Transverse colon (tissue), 4 donors: ENCODE measurements around the gene ING4.

ENCODE experiments used
- EP300 ChIP-seq: sonication (generic); formaldehyde crosslinking; IDR thresholded peaks from one replicate; pipeline ENCODE4 v1.6.1; 2017; ENCODE audit warnings: antibody characterized with exemption, low read depth
- POLR2A ChIP-seq: fragments of 450-650 bp; IDR thresholded peaks from one replicate; pipeline ENCODE4 v1.6.1; 2016; ENCODE audit warnings: antibody characterized with exemption, mild to moderate bottlenecking, moderate library complexity
- POLR2AphosphoS5 ChIP-seq, 3 donors: sonication (generic); formaldehyde crosslinking; IDR thresholded peaks; one replicate each; pipeline ENCODE4 v1.6.1; 2016; ENCODE audit warnings: antibody characterized with exemption in 3 of 3
- TF ChIP-seq, protein P1 (sequence below), 5 experiments: fragments of 200-600 bp in 3 of 5; fragments of 450-650 bp in 2 of 5; sonication (generic) in 3 of 5; IDR thresholded peaks; 1 replicate in 2 of 5; 2 replicates in 3 of 5; pipeline ENCODE4 v1.5.1; 2016 to 2017; ENCODE audit warnings: antibody characterized with exemption in 5 of 5, inconsistent platforms in 3 of 5, mild to moderate bottlenecking in 2 of 5, moderate library complexity in 1 of 5

DNA sequence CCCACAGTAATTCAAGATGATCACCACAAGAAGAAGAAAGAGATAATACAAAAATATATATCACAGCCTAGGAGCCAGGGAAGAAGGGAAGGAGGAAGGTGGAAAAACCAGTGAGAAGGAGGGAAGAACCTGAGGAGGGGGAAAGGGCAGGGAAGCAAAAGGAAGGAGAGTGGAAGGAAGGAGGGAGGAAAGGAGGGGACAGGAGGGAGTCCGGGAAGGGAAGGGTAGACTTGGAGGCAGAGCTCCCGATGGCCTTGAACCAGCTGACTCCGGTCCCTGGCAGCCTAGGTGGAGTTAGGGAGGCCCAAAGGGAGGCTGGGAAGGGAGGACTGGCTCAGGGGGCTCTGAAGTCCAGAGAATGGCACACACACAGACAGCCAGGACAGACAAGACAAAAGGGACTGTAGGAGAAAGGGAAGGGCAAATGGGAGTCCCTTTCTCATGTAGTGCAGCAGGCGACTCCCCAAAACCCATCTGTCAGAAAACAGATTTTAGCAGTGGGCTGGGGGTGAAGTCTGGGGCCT is 31.0 kb upstream of the ING4 start:
- no peak for TF ChIP-seq POLR2A
- TF ChIP-seq, protein P1, sequence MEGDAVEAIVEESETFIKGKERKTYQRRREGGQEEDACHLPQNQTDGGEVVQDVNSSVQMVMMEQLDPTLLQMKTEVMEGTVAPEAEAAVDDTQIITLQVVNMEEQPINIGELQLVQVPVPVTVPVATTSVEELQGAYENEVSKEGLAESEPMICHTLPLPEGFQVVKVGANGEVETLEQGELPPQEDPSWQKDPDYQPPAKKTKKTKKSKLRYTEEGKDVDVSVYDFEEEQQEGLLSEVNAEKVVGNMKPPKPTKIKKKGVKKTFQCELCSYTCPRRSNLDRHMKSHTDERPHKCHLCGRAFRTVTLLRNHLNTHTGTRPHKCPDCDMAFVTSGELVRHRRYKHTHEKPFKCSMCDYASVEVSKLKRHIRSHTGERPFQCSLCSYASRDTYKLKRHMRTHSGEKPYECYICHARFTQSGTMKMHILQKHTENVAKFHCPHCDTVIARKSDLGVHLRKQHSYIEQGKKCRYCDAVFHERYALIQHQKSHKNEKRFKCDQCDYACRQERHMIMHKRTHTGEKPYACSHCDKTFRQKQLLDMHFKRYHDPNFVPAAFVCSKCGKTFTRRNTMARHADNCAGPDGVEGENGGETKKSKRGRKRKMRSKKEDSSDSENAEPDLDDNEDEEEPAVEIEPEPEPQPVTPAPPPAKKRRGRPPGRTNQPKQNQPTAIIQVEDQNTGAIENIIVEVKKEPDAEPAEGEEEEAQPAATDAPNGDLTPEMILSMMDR (IDR thresholded peaks at IDR 0.05) = no peak
- TF ChIP-seq POLR2AphosphoS5 (IDR thresholded peaks at IDR 0.05) = no peak
- no peak for TF ChIP-seq EP300
